Breast epithelium (tissue), 3 donors: ENCODE data around the gene SLC39A13.

ENCODE experiments used
- POLR2A ChIP-seq: fragments of 450-650 bp; IDR thresholded peaks from one replicate; pipeline ENCODE4 v1.6.1; 2016; ENCODE audit warnings: antibody characterized with exemption, mild to moderate bottlenecking, moderate library complexity
- TF ChIP-seq, protein P1 (sequence below), 3 donors: fragments of 450-650 bp; IDR thresholded peaks; one replicate each; pipeline ENCODE4 v1.5.1; 2016 to 2017; ENCODE audit warnings: antibody characterized with exemption in 3 of 3, mild to moderate bottlenecking in 3 of 3, moderate library complexity in 3 of 3

GRCh38 chr11:47376107-47376524 is 32.3 kb upstream of the SLC39A13 start:
- TF ChIP-seq POLR2A, result no peak
- TF ChIP-seq, protein P1, sequence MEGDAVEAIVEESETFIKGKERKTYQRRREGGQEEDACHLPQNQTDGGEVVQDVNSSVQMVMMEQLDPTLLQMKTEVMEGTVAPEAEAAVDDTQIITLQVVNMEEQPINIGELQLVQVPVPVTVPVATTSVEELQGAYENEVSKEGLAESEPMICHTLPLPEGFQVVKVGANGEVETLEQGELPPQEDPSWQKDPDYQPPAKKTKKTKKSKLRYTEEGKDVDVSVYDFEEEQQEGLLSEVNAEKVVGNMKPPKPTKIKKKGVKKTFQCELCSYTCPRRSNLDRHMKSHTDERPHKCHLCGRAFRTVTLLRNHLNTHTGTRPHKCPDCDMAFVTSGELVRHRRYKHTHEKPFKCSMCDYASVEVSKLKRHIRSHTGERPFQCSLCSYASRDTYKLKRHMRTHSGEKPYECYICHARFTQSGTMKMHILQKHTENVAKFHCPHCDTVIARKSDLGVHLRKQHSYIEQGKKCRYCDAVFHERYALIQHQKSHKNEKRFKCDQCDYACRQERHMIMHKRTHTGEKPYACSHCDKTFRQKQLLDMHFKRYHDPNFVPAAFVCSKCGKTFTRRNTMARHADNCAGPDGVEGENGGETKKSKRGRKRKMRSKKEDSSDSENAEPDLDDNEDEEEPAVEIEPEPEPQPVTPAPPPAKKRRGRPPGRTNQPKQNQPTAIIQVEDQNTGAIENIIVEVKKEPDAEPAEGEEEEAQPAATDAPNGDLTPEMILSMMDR (IDR thresholded peaks at IDR 0.05), result no peak
